ENCODE results near the gene TNFRSF4. TPM values are rescaled to one million over a fixed set of nuclear protein-coding genes. Genes with fewer than 3 reads are reported as not detected.

TNFRSF4 gene
- total and polyA plus RNA-seq, 10 of the 15 experiments (the other 5 are each of a cell fraction or from before 2014, with no cell fraction given), result 0.05 to 7.3 (median 2.5) TPM; not detected in 1

DNA sequence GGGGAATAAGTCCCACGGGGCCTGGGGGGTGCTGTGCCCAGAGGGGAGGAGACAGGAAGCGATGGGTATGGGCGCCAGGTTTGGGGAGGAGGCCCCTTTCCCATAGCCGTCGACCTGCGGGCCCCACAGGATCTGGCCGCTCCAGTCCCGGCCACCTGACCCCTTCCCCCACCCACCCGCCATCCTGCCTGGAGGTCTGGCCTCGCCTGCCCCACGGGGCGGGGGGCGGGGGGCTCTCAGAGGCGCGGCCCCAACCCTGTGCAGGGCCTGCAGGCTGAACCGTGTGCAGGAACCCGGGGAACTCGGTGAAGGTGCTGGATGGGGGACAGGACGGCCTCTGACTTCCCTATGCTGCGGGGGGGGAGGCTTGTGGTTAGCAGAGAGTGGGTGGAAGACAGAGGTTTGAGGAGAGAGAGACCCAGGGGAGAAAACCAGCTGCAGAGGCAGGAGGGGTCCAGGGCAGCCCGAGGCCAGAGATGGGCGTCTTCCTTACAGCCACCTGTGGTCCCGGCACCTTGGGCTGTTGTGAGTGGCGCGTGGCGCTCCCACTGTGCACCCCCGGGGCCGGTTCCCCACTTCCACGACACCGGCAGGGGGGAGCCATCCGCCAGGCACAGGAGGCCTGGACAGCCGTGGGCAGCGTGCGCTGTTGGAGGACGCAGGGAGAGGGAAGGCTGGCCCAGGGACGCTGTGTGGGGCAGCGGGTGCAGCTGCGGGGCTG lies 5.1 kb downstream of the TNFRSF4 start:
- peaks cover 40% of the 10 kb centered on the region for H3K4me1 ChIP-seq (ENCODE audit: control insufficient read depth, insufficient read depth, low read length)
- H3K27me3 ChIP-seq (replicated peaks in 1 of 2; ENCODE audit: control insufficient read depth in 2 of 2, insufficient read depth in 2 of 2, low read length in 1 of 2), result peaks cover 0 to 8% of the 10 kb centered on the region in 2 experiments; a peak in 1 of 4 replicates
- no peak overlapping the region for H3K9ac ChIP-seq (ENCODE audit: control insufficient read depth, insufficient read depth, low read length)
- no peak overlapping the region for H2AFZ ChIP-seq (ENCODE audit: control insufficient read depth, low read depth, low read length)
- H3K4me2 ChIP-seq (ENCODE audit: control insufficient read depth, insufficient read depth), result no peak overlapping the region
- H3K9me3 ChIP-seq (replicated peaks; ENCODE audit: control insufficient read depth, insufficient read depth, low read length), result no peaks in the 10 kb centered on the region
- ChIA-PET POLR2A (interaction anchor here (1.1 to 2.6 kb wide), 3 partner anchors 8 to 37 kb away, joined by 3 to 8 read pairs (median 4); partner anchors contain the start of genes B3GALT6 and SDF4), RAD21 (ENCODE audit: unreplicated experiment) (no interaction called here), CTCF (interaction anchor here (0.6 to 2.2 kb wide), 3 partner anchors 71 to 87 kb away, joined by 3 to 14 read pairs (median 5); no protein-coding TSS in a partner anchor), SMC1A (ENCODE audit: uncharacterized antibody, unreplicated experiment) (no interaction called here)
- no peak for FAIRE-seq
- H3K27ac ChIP-seq (ENCODE audit: control insufficient read depth, insufficient read depth), result no peak overlapping the region
- intact Hi-C loops (cut with micrococcal nuclease; ENCODE audit: unreplicated experiment) (no loop called here), in situ Hi-C loops (cut with MboI) (no loop called here)
- peak; percentile 8 for ATAC-seq
- 18% methylated on average over 31 of the region's 38 CpGs for WGBS (ENCODE audit: insufficient coverage, insufficient replicate concordance, low lambda C conversion rate, missing lambda C conversion rate)
- H3K36me3 ChIP-seq (ENCODE audit: control insufficient read depth in 2 of 2, insufficient read depth in 2 of 2, low read length in 1 of 2), result no peaks in the 10 kb centered on the region
- DNase-seq (ENCODE audit: low read depth, low spot score), result no peak
- H4K20me1 ChIP-seq (ENCODE audit: control insufficient read depth, insufficient read depth), result no peaks in the 10 kb centered on the region
- no peaks in the 10 kb centered on the region for H3K79me2 ChIP-seq (ENCODE audit: control insufficient read depth, insufficient read depth, low read length)
- H3K4me3 ChIP-seq, result no peak overlapping the region
- no TSS peak for BruUV-seq (replicated peaks)
- TF ChIP-seq IRF4 (IDR thresholded peaks at IDR 0.05; ENCODE audit: low read depth, low read length) (no peak), MEF2B (IDR thresholded peaks at IDR 0.05; ENCODE audit: partially characterized antibody, poor library complexity, severe bottlenecking) (peak; percentile 28), GATAD2B (conservative IDR thresholded peaks at IDR 0.05; ENCODE audit: low read depth) (peak; percentile 38; the same call in 1 of the 2 replicates), RB1 (IDR thresholded peaks at IDR 0.05; ENCODE audit: borderline replicate concordance) (no peak), CBX3 (IDR thresholded peaks at IDR 0.05; ENCODE audit: borderline replicate concordance, low read depth) (no peak), NBN (IDR thresholded peaks at IDR 0.05) (no peak), IKZF1 (conservative IDR thresholded peaks at IDR 0.05) (peak; percentile 49; the same call in 1 of the 2 replicates), MTA2 (IDR thresholded peaks at IDR 0.05; ENCODE audit: low read depth) (no peak), CBFB (IDR thresholded peaks at IDR 0.05; ENCODE audit: low read depth) (no peak), SPI1 (IDR thresholded peaks at IDR 0.05; ENCODE audit: borderline replicate concordance, insufficient read depth, low read depth, low read length) (0 out of 2 replicates have a peak, but pooled peaks have one; percentile 18), POLR2A (IDR thresholded peaks at IDR 0.05; ENCODE audit: low read depth, low read length) (no peak), SMC3 (IDR thresholded peaks at IDR 0.05; ENCODE audit: borderline replicate concordance, low read length) (no peak), RUNX3 (IDR thresholded peaks at IDR 0.05; ENCODE audit: low read length) (peak; percentile 92), SREBF2 (IDR thresholded peaks at IDR 0.05; ENCODE audit: low read length) (no peak), ZSCAN29 (IDR thresholded peaks at IDR 0.05) (no peak)
- TF ChIP-seq, protein P1, sequence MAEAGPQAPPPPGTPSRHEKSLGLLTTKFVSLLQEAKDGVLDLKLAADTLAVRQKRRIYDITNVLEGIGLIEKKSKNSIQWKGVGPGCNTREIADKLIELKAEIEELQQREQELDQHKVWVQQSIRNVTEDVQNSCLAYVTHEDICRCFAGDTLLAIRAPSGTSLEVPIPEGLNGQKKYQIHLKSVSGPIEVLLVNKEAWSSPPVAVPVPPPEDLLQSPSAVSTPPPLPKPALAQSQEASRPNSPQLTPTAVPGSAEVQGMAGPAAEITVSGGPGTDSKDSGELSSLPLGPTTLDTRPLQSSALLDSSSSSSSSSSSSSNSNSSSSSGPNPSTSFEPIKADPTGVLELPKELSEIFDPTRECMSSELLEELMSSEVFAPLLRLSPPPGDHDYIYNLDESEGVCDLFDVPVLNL (IDR thresholded peaks at IDR 0.05; ENCODE audit: low read depth, low read length), result no peak
- TF ChIP-seq, protein P2, sequence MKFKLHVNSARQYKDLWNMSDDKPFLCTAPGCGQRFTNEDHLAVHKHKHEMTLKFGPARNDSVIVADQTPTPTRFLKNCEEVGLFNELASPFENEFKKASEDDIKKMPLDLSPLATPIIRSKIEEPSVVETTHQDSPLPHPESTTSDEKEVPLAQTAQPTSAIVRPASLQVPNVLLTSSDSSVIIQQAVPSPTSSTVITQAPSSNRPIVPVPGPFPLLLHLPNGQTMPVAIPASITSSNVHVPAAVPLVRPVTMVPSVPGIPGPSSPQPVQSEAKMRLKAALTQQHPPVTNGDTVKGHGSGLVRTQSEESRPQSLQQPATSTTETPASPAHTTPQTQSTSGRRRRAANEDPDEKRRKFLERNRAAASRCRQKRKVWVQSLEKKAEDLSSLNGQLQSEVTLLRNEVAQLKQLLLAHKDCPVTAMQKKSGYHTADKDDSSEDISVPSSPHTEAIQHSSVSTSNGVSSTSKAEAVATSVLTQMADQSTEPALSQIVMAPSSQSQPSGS (IDR thresholded peaks at IDR 0.05; ENCODE audit: low read length), result no peak
- TF ChIP-seq, protein P3, sequence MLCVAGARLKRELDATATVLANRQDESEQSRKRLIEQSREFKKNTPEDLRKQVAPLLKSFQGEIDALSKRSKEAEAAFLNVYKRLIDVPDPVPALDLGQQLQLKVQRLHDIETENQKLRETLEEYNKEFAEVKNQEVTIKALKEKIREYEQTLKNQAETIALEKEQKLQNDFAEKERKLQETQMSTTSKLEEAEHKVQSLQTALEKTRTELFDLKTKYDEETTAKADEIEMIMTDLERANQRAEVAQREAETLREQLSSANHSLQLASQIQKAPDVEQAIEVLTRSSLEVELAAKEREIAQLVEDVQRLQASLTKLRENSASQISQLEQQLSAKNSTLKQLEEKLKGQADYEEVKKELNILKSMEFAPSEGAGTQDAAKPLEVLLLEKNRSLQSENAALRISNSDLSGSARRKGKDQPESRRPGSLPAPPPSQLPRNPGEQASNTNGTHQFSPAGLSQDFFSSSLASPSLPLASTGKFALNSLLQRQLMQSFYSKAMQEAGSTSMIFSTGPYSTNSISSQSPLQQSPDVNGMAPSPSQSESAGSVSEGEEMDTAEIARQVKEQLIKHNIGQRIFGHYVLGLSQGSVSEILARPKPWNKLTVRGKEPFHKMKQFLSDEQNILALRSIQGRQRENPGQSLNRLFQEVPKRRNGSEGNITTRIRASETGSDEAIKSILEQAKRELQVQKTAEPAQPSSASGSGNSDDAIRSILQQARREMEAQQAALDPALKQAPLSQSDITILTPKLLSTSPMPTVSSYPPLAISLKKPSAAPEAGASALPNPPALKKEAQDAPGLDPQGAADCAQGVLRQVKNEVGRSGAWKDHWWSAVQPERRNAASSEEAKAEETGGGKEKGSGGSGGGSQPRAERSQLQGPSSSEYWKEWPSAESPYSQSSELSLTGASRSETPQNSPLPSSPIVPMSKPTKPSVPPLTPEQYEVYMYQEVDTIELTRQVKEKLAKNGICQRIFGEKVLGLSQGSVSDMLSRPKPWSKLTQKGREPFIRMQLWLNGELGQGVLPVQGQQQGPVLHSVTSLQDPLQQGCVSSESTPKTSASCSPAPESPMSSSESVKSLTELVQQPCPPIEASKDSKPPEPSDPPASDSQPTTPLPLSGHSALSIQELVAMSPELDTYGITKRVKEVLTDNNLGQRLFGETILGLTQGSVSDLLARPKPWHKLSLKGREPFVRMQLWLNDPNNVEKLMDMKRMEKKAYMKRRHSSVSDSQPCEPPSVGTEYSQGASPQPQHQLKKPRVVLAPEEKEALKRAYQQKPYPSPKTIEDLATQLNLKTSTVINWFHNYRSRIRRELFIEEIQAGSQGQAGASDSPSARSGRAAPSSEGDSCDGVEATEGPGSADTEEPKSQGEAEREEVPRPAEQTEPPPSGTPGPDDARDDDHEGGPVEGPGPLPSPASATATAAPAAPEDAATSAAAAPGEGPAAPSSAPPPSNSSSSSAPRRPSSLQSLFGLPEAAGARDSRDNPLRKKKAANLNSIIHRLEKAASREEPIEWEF (IDR thresholded peaks at IDR 0.05; ENCODE audit: insufficient replicate concordance, low read depth, low read length), result no peak
